Endodermal cell (in vitro differentiated cells): Measurements from ENCODE around the gene ARHGEF5. TPM values are rescaled to one million over a fixed set of nuclear protein-coding genes. Genes with fewer than 3 reads are reported as not detected.

Experiments used
- DNase-seq: peaks from one replicate; pipeline ENCODE4 v3.0.0-alpha.2; 2017
- H3K27ac ChIP-seq: 2 replicates; pipeline ENCODE4 v1.5.1; 2013; ENCODE audit warnings: mild to moderate bottlenecking, low read depth, low read length, moderate library complexity
- H3K27me3 ChIP-seq: 2 replicates; pipeline ENCODE4 v1.6.1; 2013; ENCODE audit warnings: mild to moderate bottlenecking, low read length, moderate library complexity; ENCODE audit not compliant: insufficient read depth, control insufficient read depth, poor library complexity, severe bottlenecking
- H3K36me3 ChIP-seq: 2 replicates; pipeline ENCODE4 v1.7.0; 2013; ENCODE audit warnings: mild to moderate bottlenecking, low read length, moderate library complexity; ENCODE audit not compliant: control insufficient read depth, insufficient read depth
- H3K4me1 ChIP-seq: one replicate; pipeline ENCODE4 v1.7.0; 2013; ENCODE audit warnings: low read length; ENCODE audit not compliant: control insufficient read depth, insufficient read depth
- H3K4me3 ChIP-seq: 2 replicates; pipeline ENCODE4 v1.5.1; 2013; ENCODE audit warnings: mild to moderate bottlenecking, low read length, moderate library complexity
- H3K9ac ChIP-seq: 2 replicates; pipeline ENCODE4 v1.6.1; 2013; ENCODE audit warnings: mild to moderate bottlenecking, low read length, moderate library complexity; ENCODE audit not compliant: poor library complexity, severe bottlenecking; ENCODE audit errors: extremely low read depth
- H3K9me3 ChIP-seq: 2 replicates; pipeline ENCODE4 v1.6.1; 2013; ENCODE audit warnings: mild to moderate bottlenecking, low read length, moderate library complexity; ENCODE audit not compliant: control insufficient read depth
- H3K27ac Mint-ChIP-seq: 2 replicates; pipeline ENCODE4 v1.8.0; 2020; ENCODE audit warnings: mixed read lengths
- H3K27me3 Mint-ChIP-seq: 2 replicates; pipeline ENCODE4 v1.8.0; 2021; ENCODE audit warnings: mild to moderate bottlenecking, mixed read lengths; ENCODE audit not compliant: insufficient read depth
- H3K36me3 Mint-ChIP-seq: 2 replicates; pipeline ENCODE4 v1.8.0; 2020; ENCODE audit warnings: low read depth, mixed read lengths
- H3K4me1 Mint-ChIP-seq: 2 replicates; pipeline ENCODE4 v1.8.0; 2020; ENCODE audit warnings: mixed read lengths
- H3K4me3 Mint-ChIP-seq: 2 replicates; pipeline ENCODE4 v1.8.0; 2020; ENCODE audit warnings: mild to moderate bottlenecking, moderate library complexity, mixed read lengths
- H3K9me3 Mint-ChIP-seq: 2 replicates; pipeline ENCODE4 v1.8.0; 2020; ENCODE audit warnings: mild to moderate bottlenecking, mixed read lengths
- WGBS, 2 experiments: methylation state at CpG; one replicate each; pipeline versions ENCODE4 v1.1.5 to v1.1.7; 2013; ENCODE audit warnings: missing lambda C conversion rate in 2 of 2, mixed read lengths in 1 of 2; ENCODE audit not compliant: insufficient coverage in 1 of 2, insufficient read length in 1 of 2; 5-methylcytosine and 5-hydroxymethylcytosine counted together
- total RNA-seq, 2 donors: library from RNA; stranded (reverse); fragmentation: NEBNext Ultra II Directional in 1 of 2; extraction: Animal tissue kit (Norgen Biotek cat#: 25700) in 1 of 2; gene quantifications; 2 replicates in 1 of 2; 3 replicates in 1 of 2; pipeline ENCODE4 v1.2.1, GENCODE V29; 2021
- TF ChIP-seq, protein P1 (sequence below): fragments of 200-600 bp; sonication (generic); conservative IDR thresholded peaks from 2 replicates; pipeline ENCODE4 v1.5.0; 2021; ENCODE audit warnings: antibody characterized with exemption, mild to moderate bottlenecking

The ARHGEF5 gene
- total RNA-seq, 2 donors from 2014 or later, result 22.8 to 43.1 TPM

DNA sequence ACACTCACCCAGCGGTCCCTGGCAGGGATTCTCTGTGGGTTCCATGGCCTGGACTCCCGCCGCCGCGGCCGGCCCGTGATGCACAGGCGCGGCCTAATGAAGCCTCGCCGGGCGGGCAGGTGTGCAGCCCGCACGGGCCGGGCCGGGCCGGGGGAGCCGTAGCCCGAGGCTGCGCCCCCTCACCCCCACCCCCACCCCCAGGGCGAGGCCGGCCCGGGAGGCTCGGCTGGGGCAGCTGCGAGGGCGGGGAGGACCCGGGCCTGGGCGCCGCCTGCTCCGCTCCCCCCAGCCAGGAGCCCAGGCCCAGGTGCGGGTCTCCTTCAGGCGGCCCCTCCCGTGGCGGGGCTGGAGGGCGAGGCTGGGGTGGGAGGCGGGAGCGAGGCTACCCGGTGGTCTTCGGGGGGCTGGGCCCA is 48.5 kb downstream of the ARHGEF5 start, which contains the start of gene NOBOX:
Gene NOBOX, minus strand, starts transcription at position 45 of the 413 bp plus-strand sequence.
- TF ChIP-seq, protein P1, sequence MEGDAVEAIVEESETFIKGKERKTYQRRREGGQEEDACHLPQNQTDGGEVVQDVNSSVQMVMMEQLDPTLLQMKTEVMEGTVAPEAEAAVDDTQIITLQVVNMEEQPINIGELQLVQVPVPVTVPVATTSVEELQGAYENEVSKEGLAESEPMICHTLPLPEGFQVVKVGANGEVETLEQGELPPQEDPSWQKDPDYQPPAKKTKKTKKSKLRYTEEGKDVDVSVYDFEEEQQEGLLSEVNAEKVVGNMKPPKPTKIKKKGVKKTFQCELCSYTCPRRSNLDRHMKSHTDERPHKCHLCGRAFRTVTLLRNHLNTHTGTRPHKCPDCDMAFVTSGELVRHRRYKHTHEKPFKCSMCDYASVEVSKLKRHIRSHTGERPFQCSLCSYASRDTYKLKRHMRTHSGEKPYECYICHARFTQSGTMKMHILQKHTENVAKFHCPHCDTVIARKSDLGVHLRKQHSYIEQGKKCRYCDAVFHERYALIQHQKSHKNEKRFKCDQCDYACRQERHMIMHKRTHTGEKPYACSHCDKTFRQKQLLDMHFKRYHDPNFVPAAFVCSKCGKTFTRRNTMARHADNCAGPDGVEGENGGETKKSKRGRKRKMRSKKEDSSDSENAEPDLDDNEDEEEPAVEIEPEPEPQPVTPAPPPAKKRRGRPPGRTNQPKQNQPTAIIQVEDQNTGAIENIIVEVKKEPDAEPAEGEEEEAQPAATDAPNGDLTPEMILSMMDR, result no peak
- DNase-seq, result no peak
- Mint-ChIP-seq H3K9me3 (no peaks in the 10 kb centered on the region), H3K36me3 (no peaks in the 10 kb centered on the region), H3K27me3 (no peaks in the 10 kb centered on the region), H3K4me1 (no peaks in the 10 kb centered on the region), H3K4me3 (no peak within 1 kb of the TSS), H3K27ac (no peak within 1 kb of the TSS)
- Histone ChIP-seq H3K4me3 (no peak within 1 kb of the TSS), H3K36me3 (no peaks in the 10 kb centered on the region), H3K9ac (no peak within 1 kb of the TSS), H3K27me3 (no peaks in the 10 kb centered on the region), H3K27ac (no peak within 1 kb of the TSS), H3K9me3 (no peaks in the 10 kb centered on the region), H3K4me1 (no peaks in the 10 kb centered on the region)
- 96 to 100% methylated on average over 1 to 37 of the region's 39 CpGs for WGBS, 2 experiments

DNA sequence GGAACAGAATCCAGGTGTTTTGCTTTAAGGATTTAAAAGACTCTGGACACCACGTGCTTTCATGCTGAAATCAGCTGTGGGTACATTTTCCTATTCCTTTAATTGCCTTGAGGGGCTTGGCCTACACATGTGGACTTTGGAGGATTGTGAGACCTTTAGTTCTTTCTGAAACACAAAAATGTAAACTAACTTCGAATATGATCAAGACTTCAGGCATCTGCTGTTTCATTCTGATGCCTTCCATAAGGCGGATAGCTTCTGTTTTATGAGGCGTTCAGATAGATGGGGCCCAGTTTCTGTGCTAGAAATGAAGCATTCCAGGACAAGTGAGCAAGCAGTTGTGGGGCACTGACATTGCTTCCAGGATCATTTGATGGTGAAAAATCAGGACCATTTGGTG is 49.7 kb downstream of the ARHGEF5 start:
- Histone ChIP-seq H3K4me1 (no peaks in the 10 kb centered on the region), H3K9ac (no peak overlapping the region), H3K4me3 (no peak overlapping the region), H3K9me3 (no peaks in the 10 kb centered on the region), H3K36me3 (no peaks in the 10 kb centered on the region), H3K27ac (no peak overlapping the region), H3K27me3 (no peaks in the 10 kb centered on the region)
- H3K27ac Mint-ChIP-seq, result no peak overlapping the region
- no peaks in the 10 kb centered on the region for H3K4me1 Mint-ChIP-seq
- H3K27me3 Mint-ChIP-seq, result no peaks in the 10 kb centered on the region
- no peak overlapping the region for H3K4me3 Mint-ChIP-seq
- 95 to 100% methylated on average over 4 of the region's 4 CpGs for WGBS, 2 experiments
- no peaks in the 10 kb centered on the region for H3K9me3 Mint-ChIP-seq
- no peaks in the 10 kb centered on the region for H3K36me3 Mint-ChIP-seq
- TF ChIP-seq, protein P1, result no peak
- no peak for DNase-seq

DNA sequence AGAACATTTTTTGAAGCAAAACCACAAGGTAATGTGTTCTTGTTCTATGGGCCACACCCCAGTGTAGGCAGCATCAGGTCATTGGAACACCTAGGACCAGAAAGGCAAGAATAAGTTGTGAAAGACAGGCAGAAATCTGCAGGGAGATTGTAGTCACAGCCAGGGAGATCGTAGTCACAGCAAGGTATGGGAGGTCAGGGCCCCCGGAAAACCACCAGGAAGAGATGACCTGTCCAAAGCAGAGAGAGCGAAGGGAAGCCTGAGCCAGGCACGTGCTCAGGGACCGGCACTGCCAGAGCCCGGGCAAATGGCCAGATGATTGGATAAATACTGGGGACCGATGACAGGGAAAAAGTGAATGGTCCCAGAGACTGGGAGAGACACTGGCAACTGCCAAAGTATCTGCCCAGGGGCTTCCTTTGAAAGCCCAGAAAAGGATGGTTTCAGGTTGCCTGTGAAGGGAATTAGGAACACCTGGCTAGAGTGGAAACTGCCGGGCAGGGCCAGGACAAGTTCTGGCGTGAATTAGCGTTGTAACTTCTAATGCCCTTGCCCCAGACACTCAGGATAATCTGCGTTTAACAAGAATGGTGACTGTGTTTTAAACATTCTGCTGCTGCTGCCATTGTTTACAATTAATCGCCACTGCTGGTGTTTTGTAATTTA is 52.2 kb downstream of the ARHGEF5 start:
- Mint-ChIP-seq H3K4me3 (no peak overlapping the region), H3K27me3 (no peaks in the 10 kb centered on the region), H3K27ac (no peak overlapping the region), H3K36me3 (no peaks in the 10 kb centered on the region), H3K9me3 (no peaks in the 10 kb centered on the region), H3K4me1 (no peaks in the 10 kb centered on the region)
- H3K27me3 ChIP-seq, result no peaks in the 10 kb centered on the region
- no peaks in the 10 kb centered on the region for H3K9me3 ChIP-seq
- no peak overlapping the region for H3K9ac ChIP-seq
- WGBS, 2 experiments, result 88 to 89% methylated on average over 7 to 12 of the region's 12 CpGs
- no peak overlapping the region for H3K27ac ChIP-seq
- no peaks in the 10 kb centered on the region for H3K36me3 ChIP-seq
- no peak overlapping the region for H3K4me3 ChIP-seq
- no peak for DNase-seq
- H3K4me1 ChIP-seq, result no peaks in the 10 kb centered on the region
- TF ChIP-seq, protein P1, result no peak
